HEK293 (cell line): ENCODE data around the gene TMEM11.
"Not testable (repeated sequence)": the region's sequence is repeated elsewhere in the genome, so short reads cannot be mapped to it uniquely, and the experiment has no call there.

Experiments used
- CTCF ChIA-PET: fragments of 350-600 bp; formaldehyde crosslinking; extraction: SDS; loops from one replicate; lab custom pipeline; 2021; ENCODE audit warnings: antibody characterized with exemption; lab: Yijun Ruan, JAX
- POLR2A ChIA-PET: fragments of 300-600 bp; formaldehyde crosslinking; extraction: SDS; loops from one replicate; lab custom pipeline; 2020; ENCODE audit warnings: antibody characterized with exemption, inconsistent platforms; lab: Yijun Ruan, JAX
- H3K27ac ChIP-seq: fragments of 200-500 bp; sonication (Bioruptor generic); 2 replicates; pipeline ENCODE4 v1.5.1; 2014; ENCODE audit warnings: low read depth, low read length, control low read depth, inconsistent platforms; ENCODE audit errors: extremely low read depth
- H3K36me3 ChIP-seq, 2 experiments: fragments of 200-500 bp in 1 of 2; sonication (Bioruptor generic) in 1 of 2; 1 replicate in 1 of 2; 2 replicates in 1 of 2; pipeline ENCODE4 v1.5.1; 2014 to 2017; ENCODE audit warnings: inconsistent platforms in 2 of 2, low read length in 2 of 2; ENCODE audit not compliant: control insufficient read depth in 2 of 2, insufficient read depth in 1 of 2
- H3K4me1 ChIP-seq: fragments of 200-500 bp; sonication (Bioruptor generic); 2 replicates; pipeline ENCODE4 v1.5.1; 2014; ENCODE audit warnings: mild to moderate bottlenecking, low read length, inconsistent platforms; ENCODE audit not compliant: control insufficient read depth, insufficient read depth
- H3K4me3 ChIP-seq: 2 replicates; pipeline ENCODE4 v1.5.1; 2011; ENCODE audit warnings: low read depth, mild to moderate bottlenecking, control low read depth, low read length, moderate library complexity
- H3K9me3 ChIP-seq: fragments of 200-500 bp; sonication (Bioruptor generic); 2 replicates; pipeline ENCODE4 v1.5.1; 2014; ENCODE audit warnings: low read depth, low read length, inconsistent platforms; ENCODE audit not compliant: control insufficient read depth, insufficient read depth
- KLF10 ChIP-seq: fragments of 450-650 bp; IDR thresholded peaks from 2 replicates; pipeline ENCODE4 v1.5.1; 2018; ENCODE audit warnings: missing biosample characterization, mild to moderate bottlenecking, missing genetic modification characterization
- KLF16 ChIP-seq: fragments of 450-650 bp; formaldehyde crosslinking; IDR thresholded peaks from 2 replicates; pipeline ENCODE4 v1.5.1; 2017; ENCODE audit warnings: missing biosample characterization, missing genetic modification characterization
- REPIN1 ChIP-seq: fragments of 450-650 bp; formaldehyde crosslinking; IDR thresholded peaks from 2 replicates; pipeline ENCODE4 v1.5.1; 2017; ENCODE audit warnings: missing biosample characterization, missing genetic modification characterization, low read depth
- SALL2 ChIP-seq: fragments of 450-650 bp; formaldehyde crosslinking; IDR thresholded peaks from 2 replicates; pipeline ENCODE4 v1.5.0; 2017; ENCODE audit warnings: missing biosample characterization, mild to moderate bottlenecking, missing genetic modification characterization, borderline replicate concordance
- SCRT1 ChIP-seq: fragments of 450-650 bp; formaldehyde crosslinking; IDR thresholded peaks from 2 replicates; pipeline ENCODE4 v1.5.1; 2016; ENCODE audit warnings: missing biosample characterization, missing genetic modification characterization, borderline replicate concordance
- SCRT2 ChIP-seq: fragments of 450-650 bp; formaldehyde crosslinking; IDR thresholded peaks from 2 replicates; pipeline ENCODE4 v1.5.1; 2016; ENCODE audit warnings: missing biosample characterization, missing genetic modification characterization
- SP7 ChIP-seq: fragments of 450-650 bp; formaldehyde crosslinking; IDR thresholded peaks from 2 replicates; pipeline ENCODE4 v1.5.1; 2016; ENCODE audit warnings: missing biosample characterization, missing genetic modification characterization
- ZBTB26 ChIP-seq: fragments of 450-650 bp; formaldehyde crosslinking; optimal IDR thresholded peaks from 2 replicates; pipeline ENCODE3; 2016; ENCODE audit warnings: missing biosample characterization, mild to moderate bottlenecking, missing genetic modification characterization
- ZBTB48 ChIP-seq: fragments of 450-650 bp; formaldehyde crosslinking; IDR thresholded peaks from 2 replicates; pipeline ENCODE4 v1.5.1; 2016; ENCODE audit warnings: missing biosample characterization, missing genetic modification characterization
- ZEB2 ChIP-seq: fragments of 450-650 bp; formaldehyde crosslinking; IDR thresholded peaks from 2 replicates; pipeline ENCODE4 v1.5.1; 2016; ENCODE audit warnings: missing biosample characterization, missing genetic modification characterization
- ZFP69B ChIP-seq: fragments of 450-650 bp; formaldehyde crosslinking; IDR thresholded peaks from 2 replicates; pipeline ENCODE4 v1.5.1; 2016; ENCODE audit warnings: missing biosample characterization, missing genetic modification characterization
- ZNF114 ChIP-seq: fragments of 450-650 bp; formaldehyde crosslinking; IDR thresholded peaks from 2 replicates; pipeline ENCODE4 v1.5.0; 2017; ENCODE audit warnings: missing biosample characterization, missing genetic modification characterization
- ZNF121 ChIP-seq: fragments of 450-650 bp; formaldehyde crosslinking; IDR thresholded peaks from 2 replicates; pipeline ENCODE4 v1.5.1; 2016; ENCODE audit warnings: missing biosample characterization, missing genetic modification characterization
- ZNF18 ChIP-seq: fragments of 450-650 bp; formaldehyde crosslinking; IDR thresholded peaks from 2 replicates; pipeline ENCODE4 v1.5.1; 2016; ENCODE audit warnings: missing biosample characterization, missing genetic modification characterization
- ZNF23 ChIP-seq: fragments of 450-650 bp; formaldehyde crosslinking; IDR thresholded peaks from 2 replicates; pipeline ENCODE4 v1.5.1; 2016; ENCODE audit warnings: missing biosample characterization, missing genetic modification characterization, borderline replicate concordance
- ZNF280D ChIP-seq: fragments of 450-650 bp; formaldehyde crosslinking; IDR thresholded peaks from 2 replicates; pipeline ENCODE4 v1.5.1; 2016; ENCODE audit warnings: missing biosample characterization, missing genetic modification characterization
- ZNF521 ChIP-seq: fragments of 450-650 bp; formaldehyde crosslinking; IDR thresholded peaks from 2 replicates; pipeline ENCODE4 v1.5.1; 2017; ENCODE audit warnings: missing biosample characterization, mild to moderate bottlenecking, missing genetic modification characterization
- ZNF555 ChIP-seq: fragments of 450-650 bp; formaldehyde crosslinking; conservative IDR thresholded peaks from 2 replicates; pipeline ENCODE4 v1.5.1; 2017; ENCODE audit warnings: missing biosample characterization, mild to moderate bottlenecking, missing genetic modification characterization, inconsistent platforms
- ZNF626 ChIP-seq: fragments of 450-650 bp; sonication (Bioruptor Pico); formaldehyde crosslinking; IDR thresholded peaks from 2 replicates; pipeline ENCODE4 v1.5.1; 2018; ENCODE audit warnings: missing biosample characterization, missing genetic modification characterization, inconsistent platforms
- ZNF660 ChIP-seq: fragments of 450-650 bp; IDR thresholded peaks from 2 replicates; pipeline ENCODE4 v1.5.1; 2018; ENCODE audit warnings: missing biosample characterization, mild to moderate bottlenecking, missing genetic modification characterization
- ZNF776 ChIP-seq: fragments of 450-650 bp; formaldehyde crosslinking; IDR thresholded peaks from 2 replicates; pipeline ENCODE4 v1.5.0; 2017; ENCODE audit warnings: missing biosample characterization, missing genetic modification characterization, borderline replicate concordance

Gene TMEM11

GRCh38 chr17:21193031-21193430 lies 20.9 kb downstream of the TMEM11 start:
- CTCF ChIA-PET: no interaction called here
- POLR2A ChIA-PET: no interaction called here
- Histone ChIP-seq H3K27ac (no peak overlapping the region), H3K4me1 (no peaks in the 10 kb centered on the region), H3K4me3 (no peak overlapping the region), H3K36me3 (peaks cover 17 to 60% of the 10 kb centered on the region in 2 experiments), H3K9me3 (no peaks in the 10 kb centered on the region)
- TF ChIP-seq ZNF114 (no peak), ZEB2 (tag by site-specific recombination) (0 out of 2 replicates have a peak, but pooled peaks have one; percentile 19), KLF10 (tag by site-specific recombination) (no peak), SCRT2 (tag by site-specific recombination) (0 out of 2 replicates have a peak, but pooled peaks have one; percentile 26), SCRT1 (tag by site-specific recombination) (peak; percentile 56; the same call in 1 of the 2 replicates)
- TF ChIP-seq, all 188 proteins: peak for 3

- peaks cover 13 to 54% of the 10 kb centered on the region in 2 experiments for H3K36me3 ChIP-seq
- H3K27ac ChIP-seq, H3K9me3 ChIP-seq, POLR2A ChIA-PET, H3K4me1 ChIP-seq, H3K4me3 ChIP-seq: not testable (repeated sequence)
- CTCF ChIA-PET: interaction anchor here (0.6 kb wide), 1 partner anchor 289 kb away, joined by 3 read pairs; no protein-coding TSS in a partner anchor
These were observed 21.5 kb downstream of the TMEM11 start for GRCh38 chr17:21192414-21192813.

GRCh38 chr17:21191698-21192097 lies 22.3 kb downstream of the TMEM11 start:
- POLR2A ChIA-PET: no interaction called here
- H3K36me3 ChIP-seq: peaks cover 6 to 48% of the 10 kb centered on the region in 2 experiments; a peak in 2 of 3 replicates
- H3K4me1 ChIP-seq: no peaks in the 10 kb centered on the region
- H3K9me3 ChIP-seq: no peaks in the 10 kb centered on the region
- TF ChIP-seq ZFP69B (tag by site-specific recombination) (no peak), SP7 (tag by site-specific recombination) (no peak), KLF16 (tag by site-specific recombination) (no peak), ZNF521 (tag by site-specific recombination) (no peak), REPIN1 (tag by site-specific recombination) (no peak), SALL2 (tag by site-specific recombination) (no peak), ZNF555 (no peak), ZNF776 (no peak), ZNF23 (tag by site-specific recombination) (no peak), ZNF626 (tag by site-specific recombination) (no peak), ZNF121 (tag by site-specific recombination) (no peak), ZNF280D (tag by site-specific recombination) (no peak), ZBTB26 (tag by site-specific recombination) (no peak), ZBTB48 (tag by site-specific recombination) (no peak), ZNF18 (no peak), ZNF660 (tag by site-specific recombination) (no peak)
- no peak overlapping the region for H3K27ac ChIP-seq
- no peak overlapping the region for H3K4me3 ChIP-seq
- CTCF ChIA-PET: interaction anchor here (0.6 kb wide), 1 partner anchor 288 kb away, joined by 3 read pairs; no protein-coding TSS in a partner anchor
